GM12891 (cell line): ENCODE measurements around the gene ADAMTS13.

Experiments used
- PAX5 ChIP-seq: IDR thresholded peaks from 2 replicates; pipeline ENCODE4 v1.6.1; 2011; ENCODE audit warnings: low read length, moderate library complexity, mild to moderate bottlenecking; ENCODE audit not compliant: insufficient read depth, severe bottlenecking
- POLR2A ChIP-seq: IDR thresholded peaks from 2 replicates; pipeline ENCODE4 v1.6.1; 2011; ENCODE audit warnings: low read depth, low read length, control low read depth
- POLR2AphosphoS5 ChIP-seq: IDR thresholded peaks from 2 replicates; pipeline ENCODE4 v1.6.1; 2011; ENCODE audit warnings: low read depth, low read length, control low read depth
- POU2F2 ChIP-seq: IDR thresholded peaks from 2 replicates; pipeline ENCODE4 v1.6.1; 2011; ENCODE audit warnings: low read depth, mild to moderate bottlenecking, control low read depth, low read length, moderate library complexity

DNA sequence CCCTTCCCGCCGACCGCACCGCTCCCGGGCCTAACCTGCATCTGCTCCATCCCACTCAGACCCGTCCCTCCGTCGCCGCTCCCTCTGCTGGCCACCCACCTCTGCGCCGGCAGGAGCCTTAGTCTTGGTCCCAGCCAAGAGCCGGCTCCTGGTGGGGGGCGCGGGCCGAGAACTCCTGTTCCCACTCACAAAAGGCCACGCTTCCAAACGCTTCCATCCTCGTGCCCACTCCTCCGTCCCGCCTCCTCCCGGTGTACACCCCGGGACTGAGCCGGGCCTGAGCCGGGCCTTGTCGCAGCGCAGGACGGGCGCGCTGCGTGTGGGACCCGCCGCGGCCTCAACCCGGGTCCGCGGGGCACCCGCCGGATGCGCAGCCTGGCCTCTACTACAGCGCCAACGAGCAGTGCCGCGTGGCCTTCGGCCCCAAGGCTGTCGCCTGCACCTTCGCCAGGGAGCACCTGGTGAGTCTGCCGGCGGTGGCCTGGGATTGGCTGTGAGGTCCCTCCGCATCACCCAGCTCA is 7.5 kb downstream of the ADAMTS13 start:
- TF ChIP-seq POLR2A (no peak), PAX5 (no peak), POU2F2 (no peak), POLR2AphosphoS5 (no peak)
